HCT116 (cell line): ENCODE results near the gene RTKN2. TPM values are rescaled to one million over a fixed set of nuclear protein-coding genes. Genes with fewer than 3 reads are reported as not detected.

Experiments
- ATAC-seq: fragments of 200-7000 bp; cut with Tn5 transposase; 2 replicates; pipeline ENCODE4 v1.9.1; 2020; ENCODE audit warnings: mild to moderate bottlenecking, moderate library complexity
- BruUV-seq: library from RNA; stranded (reverse); fragments of 400-500 nt; replicated peaks from 2 replicates; lab custom pipeline; 2021; lab: Mats Ljungman, UMichigan
- CTCF ChIA-PET: fragments of 300-600 bp; sonication (Branson Sonifier 250); formaldehyde crosslinking; loops from one replicate; lab custom pipeline; 2021; ENCODE audit warnings: antibody characterized with exemption; lab: Charles Lee
- POLR2A ChIA-PET: fragments of 300-600, 350-600 bp; sonication (Branson Sonifier 250); formaldehyde crosslinking; loops from one replicate; lab custom pipeline; 2021; ENCODE audit warnings: antibody characterized with exemption; lab: Charles Lee
- RAD21 ChIA-PET, 2 experiments: fragments of 300-600 bp; sonication (Branson Sonifier 250); formaldehyde crosslinking; loops; one replicate each; lab custom pipeline; 2023; ENCODE audit warnings: low total read pairs in 2 of 2; ENCODE audit not compliant: uncharacterized antibody in 2 of 2, unreplicated experiment in 2 of 2, low non-redundant PET in 1 of 2; lab: Charles Lee
- DNase-seq: peaks from one replicate; pipeline ENCODE4 v3.0.0-alpha.2; 2010; ENCODE audit warnings: low read depth, low spot score
- H2AFZ ChIP-seq: fragments of 200-600 bp; shearing (Covaris generic), sonication (generic); 2 replicates; pipeline ENCODE4 v1.6.1; 2017; ENCODE audit warnings: low read depth, mixed run types, mixed read lengths, antibody characterized with exemption, low read length; ENCODE audit not compliant: poor library complexity, severe bottlenecking
- H3K27ac ChIP-seq: 2 replicates; pipeline ENCODE4 v1.5.1; 2012; ENCODE audit warnings: low read depth, low read length
- H3K27me3 ChIP-seq: fragments of 200-600 bp; sonication (generic); 2 replicates; pipeline ENCODE4 v1.6.1; 2016; ENCODE audit warnings: mixed run types, low read length, mixed read lengths; ENCODE audit not compliant: insufficient read depth
- H3K36me3 ChIP-seq, 2 experiments: fragments of 200-500 bp in 1 of 2; fragments of 200-600 bp in 1 of 2; sonication (Bioruptor generic) in 1 of 2; sonication (generic) in 1 of 2; 2 replicates each; pipeline versions ENCODE4 v1.5.1 to v1.6.1; 2014 to 2016; ENCODE audit warnings: low read length in 2 of 2, inconsistent platforms in 1 of 2, mixed read lengths in 1 of 2, mixed run types in 1 of 2; ENCODE audit not compliant: insufficient read depth in 2 of 2, control insufficient read depth in 1 of 2
- H3K4me1 ChIP-seq, 2 experiments: fragments of 200-600 bp in 1 of 2; sonication (generic) in 1 of 2; 2 replicates each; pipeline versions ENCODE4 v1.5.1 to v1.6.1; 2012 to 2017; ENCODE audit warnings: low read length in 2 of 2, inconsistent platforms in 1 of 2, mild to moderate bottlenecking in 1 of 2, mixed read lengths in 1 of 2, mixed run types in 1 of 2, moderate library complexity in 1 of 2; ENCODE audit not compliant: insufficient read depth in 2 of 2, control insufficient read depth in 1 of 2
- H3K4me2 ChIP-seq: fragments of 200-600 bp; sonication (generic); 2 replicates; pipeline ENCODE4 v1.6.1; 2017; ENCODE audit warnings: mixed run types, low read length, mixed read lengths
- H3K4me3 ChIP-seq, 2 experiments: fragments of 200-600 bp in 1 of 2; sonication (generic) in 1 of 2; replicated peaks in 1 of 2; 2 replicates each; pipeline ENCODE4 v1.5.1; 2011 to 2016; ENCODE audit warnings: low read length in 2 of 2, control low read depth in 1 of 2, low read depth in 1 of 2, mild to moderate bottlenecking in 1 of 2, mixed read lengths in 1 of 2, mixed run types in 1 of 2
- H3K79me2 ChIP-seq: fragments of 200-600 bp; sonication (generic); 2 replicates; pipeline ENCODE4 v1.6.1; 2017; ENCODE audit warnings: mild to moderate bottlenecking, mixed run types, low read length, moderate library complexity, mixed read lengths; ENCODE audit not compliant: insufficient read depth
- H3K9ac ChIP-seq: fragments of 200-600 bp; sonication (generic); 2 replicates; pipeline ENCODE4 v1.6.1; 2016; ENCODE audit warnings: low read length, mixed read lengths
- H3K9me2 ChIP-seq: fragments of 200-600 bp; sonication (generic), shearing (Covaris generic); 2 replicates; pipeline ENCODE4 v1.6.1; 2017; ENCODE audit warnings: mixed run types, mild to moderate bottlenecking, moderate library complexity; ENCODE audit not compliant: insufficient read depth
- H3K9me3 ChIP-seq, 2 experiments: fragments of 200-500 bp in 1 of 2; fragments of 200-600 bp in 1 of 2; sonication (Bioruptor generic) in 1 of 2; sonication (generic) in 1 of 2; 2 replicates each; pipeline ENCODE4 v1.6.1; 2014 to 2017; ENCODE audit warnings: low read length in 2 of 2, mixed read lengths in 2 of 2, inconsistent platforms in 1 of 2, low read depth in 1 of 2, mild to moderate bottlenecking in 1 of 2, mixed run types in 1 of 2, moderate library complexity in 1 of 2; ENCODE audit not compliant: control insufficient read depth in 1 of 2, insufficient read depth in 1 of 2
- H4K20me1 ChIP-seq: fragments of 200-600 bp; sonication (generic), shearing (Covaris generic); 2 replicates; pipeline ENCODE4 v1.6.1; 2017; ENCODE audit warnings: mixed run types, mild to moderate bottlenecking, moderate library complexity; ENCODE audit not compliant: insufficient read depth
- CBX3 ChIP-seq: IDR thresholded peaks from 2 replicates; pipeline ENCODE4 v1.6.1; 2012; ENCODE audit warnings: low read depth
- CEBPB ChIP-seq: IDR thresholded peaks from 2 replicates; pipeline ENCODE4 v1.6.1; 2012; ENCODE audit warnings: low read depth
- EGR1 ChIP-seq: IDR thresholded peaks from 2 replicates; pipeline ENCODE4 v1.6.1; 2012; ENCODE audit warnings: low read depth
- ELF1 ChIP-seq: IDR thresholded peaks from 2 replicates; pipeline ENCODE4 v1.6.1; 2012; ENCODE audit warnings: low read depth, borderline replicate concordance
- EZH2 ChIP-seq: fragments of 200-600 bp; sonication (generic); IDR thresholded peaks from 2 replicates; pipeline ENCODE4 v1.6.1; 2017; ENCODE audit warnings: antibody characterized with exemption, mixed run types
- EZH2phosphoT487 ChIP-seq: fragments of 200-600 bp; IDR thresholded peaks from 2 replicates; pipeline ENCODE4 v1.6.1; 2018; ENCODE audit warnings: antibody characterized with exemption, borderline replicate concordance
- JUND ChIP-seq: IDR thresholded peaks from 2 replicates; pipeline ENCODE4 v1.6.1; 2012
- POLR2A ChIP-seq: IDR thresholded peaks from 2 replicates; pipeline ENCODE4 v1.7.0; 2011; ENCODE audit warnings: borderline replicate concordance; ENCODE audit not compliant: insufficient read depth, insufficient read length; ENCODE audit errors: extremely low read depth
- POLR2AphosphoS5 ChIP-seq: IDR thresholded peaks from 2 replicates; pipeline ENCODE4 v1.6.1; 2011; ENCODE audit warnings: mild to moderate bottlenecking, low read depth, low read length, moderate library complexity
- SRF ChIP-seq: IDR thresholded peaks from 2 replicates; pipeline ENCODE4 v1.6.1; 2012; ENCODE audit warnings: low read depth
- ZNF274 ChIP-seq: fragments of 200-500 bp; sonication (Bioruptor generic); IDR thresholded peaks from 2 replicates; pipeline ENCODE4 v1.6.1; 2014; ENCODE audit warnings: mild to moderate bottlenecking, low read depth, low read length, inconsistent platforms
- intact Hi-C: fragments of 100-400 bp; cut with micrococcal nuclease; formaldehyde crosslinking; loops from 2 replicates; pipeline ENCODE4 v1.10.0; 2022
- total RNA-seq: library from RNA; stranded (reverse); gene quantifications from one replicate; pipeline ENCODE4 v1.2.1, GENCODE V29; 2021; ENCODE audit not compliant: unreplicated experiment

RTKN2 gene
- total RNA-seq, 1 experiment from 2014 or later: 7.9 TPM

- no peak for ATAC-seq
- no peaks in the 10 kb centered on the region for H3K27me3 ChIP-seq
- CTCF ChIA-PET: no interaction called here
- BruUV-seq: no TSS peak
- no peaks in the 10 kb centered on the region for H3K4me1 ChIP-seq
- H3K9me3 ChIP-seq: no peaks in the 10 kb centered on the region
- H4K20me1 ChIP-seq: no peaks in the 10 kb centered on the region
- H3K79me2 ChIP-seq: no peaks in the 10 kb centered on the region
- RAD21 ChIA-PET: no interaction called here
- TF ChIP-seq CEBPB (no peak), CBX3 (no peak)
- TF ChIP-seq, all 23 proteins: peak for 0
- POLR2A ChIA-PET: no interaction called here
- no peak for DNase-seq
- Histone ChIP-seq H3K4me3 (no peak overlapping the region), H3K4me2 (no peak overlapping the region), H3K9ac (no peak overlapping the region), H3K9me2 (no peaks in the 10 kb centered on the region), H2AFZ (no peak overlapping the region), H3K36me3 (peaks cover 0 to 2% of the 10 kb centered on the region in 2 experiments; a peak in 1 of 4 replicates), H3K27ac (no peak overlapping the region)
- intact Hi-C loops: no loop called here
Observed at GRCh38 chr10:62194924-62195674, 73.5 kb downstream of the RTKN2 start.

GRCh38 chr10:62193479-62193878, 75.2 kb downstream of the RTKN2 start:
- H4K20me1 ChIP-seq: no peaks in the 10 kb centered on the region
- ATAC-seq (no peak), DNase-seq (no peak)
- ChIA-PET RAD21 (no interaction called here), POLR2A (no interaction called here), CTCF (no interaction called here)
- intact Hi-C loops: no loop called here
- H3K36me3 ChIP-seq: no peaks in the 10 kb centered on the region
- no peak overlapping the region for H3K27ac ChIP-seq
- BruUV-seq: no TSS peak
- no peaks in the 10 kb centered on the region for H3K9me3 ChIP-seq
- H3K9me2 ChIP-seq: no peaks in the 10 kb centered on the region
- H2AFZ ChIP-seq: no peak overlapping the region
- no peak overlapping the region for H3K4me2 ChIP-seq
- H3K4me1 ChIP-seq: no peaks in the 10 kb centered on the region
- TF ChIP-seq SRF (no peak), POLR2AphosphoS5 (no peak), POLR2A (no peak), ZNF274 (no peak), JUND (no peak), ELF1 (no peak), EZH2phosphoT487 (no peak), EZH2 (no peak), CBX3 (no peak), EGR1 (no peak)
- H3K4me3 ChIP-seq: no peak overlapping the region
- no peak overlapping the region for H3K9ac ChIP-seq
- H3K27me3 ChIP-seq: no peaks in the 10 kb centered on the region
- no peaks in the 10 kb centered on the region for H3K79me2 ChIP-seq
